GM12891 (cell line): ENCODE measurements around the gene RPN2.

Experiments used
- DNase-seq: peaks from one replicate; pipeline ENCODE4 v3.0.0; 2011; ENCODE audit warnings: low spot score; ENCODE audit not compliant: insufficient read length
- FAIRE-seq: peaks from 2 replicates; lab custom pipeline; 2011; peaks lifted over from hg19 to GRCh38; lab: Jason Lieb, UNC
- PAX5 ChIP-seq: IDR thresholded peaks from 2 replicates; pipeline ENCODE4 v1.6.1; 2011; ENCODE audit warnings: low read length, moderate library complexity, mild to moderate bottlenecking; ENCODE audit not compliant: insufficient read depth, severe bottlenecking
- POLR2A ChIP-seq: IDR thresholded peaks from 2 replicates; pipeline ENCODE4 v1.6.1; 2011; ENCODE audit warnings: low read depth, low read length, control low read depth
- POLR2AphosphoS5 ChIP-seq: IDR thresholded peaks from 2 replicates; pipeline ENCODE4 v1.6.1; 2011; ENCODE audit warnings: low read depth, low read length, control low read depth
- POU2F2 ChIP-seq: IDR thresholded peaks from 2 replicates; pipeline ENCODE4 v1.6.1; 2011; ENCODE audit warnings: low read depth, mild to moderate bottlenecking, control low read depth, low read length, moderate library complexity
- SPI1 ChIP-seq: IDR thresholded peaks from 2 replicates; pipeline ENCODE4 v1.6.1; 2011; ENCODE audit warnings: low read depth, low read length, control low read depth
- TAF1 ChIP-seq: IDR thresholded peaks from 2 replicates; pipeline ENCODE4 v1.6.1; 2011; ENCODE audit warnings: low read depth, low read length, control low read depth

The RPN2 gene

DNA sequence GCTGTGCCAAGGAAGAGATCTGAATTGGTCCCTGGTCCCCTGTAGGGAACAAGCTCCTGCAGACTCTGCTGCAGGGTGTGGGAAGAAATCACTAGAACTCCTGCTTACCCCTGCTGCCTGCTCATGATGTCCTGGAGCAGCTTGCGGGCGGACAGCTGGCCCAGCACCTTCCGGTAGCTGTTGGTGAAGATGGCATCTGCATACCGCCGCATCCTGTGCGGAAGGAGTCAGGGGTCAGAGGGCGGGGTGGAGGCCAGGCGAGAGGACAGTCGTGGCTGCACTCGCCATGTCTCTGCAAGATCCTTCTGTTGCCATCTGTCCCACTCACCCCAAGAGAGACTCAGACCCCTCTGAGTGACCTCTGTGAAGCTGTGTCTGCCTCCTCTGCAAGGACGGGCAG is 77.2 kb downstream of the RPN2 start:
- DNase-seq (no peak), FAIRE-seq (no peak)
- TF ChIP-seq SPI1 (no peak), POLR2A (no peak)

DNA sequence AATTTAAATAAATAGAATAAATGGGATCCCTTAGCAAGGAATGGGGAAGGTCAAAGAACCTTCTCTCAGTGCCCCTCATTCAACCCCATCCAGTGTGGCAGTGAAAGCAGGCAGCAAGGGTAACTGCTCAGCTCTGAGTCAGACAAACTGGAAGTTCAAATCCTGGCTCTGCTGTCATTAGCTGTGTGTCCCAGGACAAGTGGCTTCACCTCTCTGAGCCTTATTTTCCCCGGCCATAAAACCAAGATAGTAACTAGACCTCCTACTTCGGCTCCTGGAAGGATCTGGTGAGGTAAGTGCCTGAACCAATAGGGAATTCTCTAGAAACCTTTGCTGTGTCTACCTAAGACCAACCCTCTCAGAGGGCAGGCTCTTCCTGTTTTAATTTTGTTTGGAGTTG is 78.4 kb downstream of the RPN2 start:
- FAIRE-seq (no peak), DNase-seq (no peak)
- TF ChIP-seq TAF1: no peak
- no peak for TF ChIP-seq POU2F2
- TF ChIP-seq POLR2A: no peak
- no peak for TF ChIP-seq POLR2AphosphoS5
- TF ChIP-seq PAX5: no peak
- no peak for TF ChIP-seq SPI1

DNA sequence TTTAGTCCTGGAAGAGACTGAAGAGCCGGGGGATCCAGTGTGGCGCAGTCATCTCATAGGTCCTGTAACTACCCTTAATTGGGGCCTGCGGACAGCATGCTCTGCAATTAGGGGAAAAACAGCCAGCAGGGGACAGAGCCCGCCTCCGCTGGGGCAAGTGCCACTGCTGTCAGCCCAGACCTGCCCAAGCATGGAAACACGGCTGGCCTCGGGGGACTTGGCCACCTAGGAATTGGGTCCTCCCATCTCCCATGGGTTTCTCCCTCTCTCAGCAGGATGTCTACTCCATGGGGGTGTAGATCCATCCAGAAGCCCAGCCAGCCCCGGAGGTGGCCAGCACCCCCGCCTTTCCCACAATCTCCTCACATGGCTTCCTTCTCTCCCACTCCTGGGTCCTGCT is 78.9 kb downstream of the RPN2 start:
- no peak for TF ChIP-seq POLR2A
- FAIRE-seq (no peak), DNase-seq (no peak)

DNA sequence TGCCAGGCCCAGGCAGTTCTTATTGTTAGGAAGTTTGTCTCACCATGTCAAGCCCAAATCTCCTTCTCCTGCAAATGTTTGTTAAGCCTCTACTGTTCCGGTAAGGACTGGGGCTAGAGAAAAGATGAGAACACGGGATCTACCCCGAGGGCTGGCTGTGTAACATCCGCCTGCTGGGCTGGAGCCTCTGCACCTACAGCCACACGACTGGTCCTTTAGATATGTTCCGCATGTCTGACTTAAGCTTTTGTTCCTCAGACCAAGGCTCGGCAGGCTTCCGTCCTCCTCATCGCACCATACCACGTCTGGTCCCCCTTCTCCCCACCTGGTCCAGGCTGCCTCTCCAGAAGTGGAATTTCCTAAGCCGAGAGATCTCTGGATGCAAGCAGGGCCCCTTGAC is 79.9 kb downstream of the RPN2 start:
- TF ChIP-seq TAF1 (no peak), POU2F2 (no peak), SPI1 (no peak), POLR2A (no peak)
- DNase-seq: no peak
- FAIRE-seq: no peak

DNA sequence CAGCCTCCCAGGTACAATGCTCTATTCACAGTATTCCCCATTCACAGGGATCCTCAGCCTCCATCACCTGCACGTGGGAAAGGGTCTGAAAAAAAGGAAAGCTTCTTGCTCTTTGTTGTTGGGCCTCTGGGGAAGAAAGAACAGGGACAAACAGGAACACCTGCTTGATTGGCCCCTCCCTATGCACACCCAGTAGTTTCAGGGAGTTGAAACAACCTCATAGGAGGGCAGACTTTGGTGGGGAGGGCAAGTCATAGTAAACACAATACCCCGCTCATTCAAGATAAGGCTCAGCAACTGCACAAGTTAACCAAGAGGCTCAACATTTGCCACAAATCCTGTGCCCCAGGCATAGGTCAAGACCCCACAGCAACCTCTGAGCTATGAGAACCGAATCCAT is 80.7 kb downstream of the RPN2 start:
- DNase-seq: no peak

DNA sequence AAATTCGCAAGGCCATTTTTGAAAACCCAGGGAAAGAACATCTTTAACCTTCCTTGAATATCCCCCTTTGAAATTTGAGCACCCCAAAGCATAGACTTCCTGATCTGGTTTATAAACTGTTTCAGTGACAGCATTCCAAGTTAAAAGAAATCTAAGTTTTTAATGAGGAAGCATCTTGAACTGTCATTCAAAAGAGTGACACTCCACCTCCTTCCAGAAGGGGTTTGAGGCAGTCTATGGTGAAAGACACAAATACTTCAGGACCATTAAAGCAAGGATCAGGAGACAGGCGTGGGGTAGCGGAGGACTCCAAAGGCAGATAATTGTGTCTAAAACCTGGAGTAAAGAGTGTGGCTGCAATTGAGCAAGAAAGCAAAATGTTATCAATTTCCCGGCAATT is 81.8 kb downstream of the RPN2 start:
- DNase-seq: no peak
- no peak for TF ChIP-seq POLR2A
- FAIRE-seq: no peak

More for the DNA sequence above, 80.7 kb downstream of the RPN2 start:
- FAIRE-seq: no peak
- TF ChIP-seq TAF1 (no peak), PAX5 (no peak), POLR2AphosphoS5 (no peak), SPI1 (no peak), POU2F2 (no peak), POLR2A (no peak)

DNA sequence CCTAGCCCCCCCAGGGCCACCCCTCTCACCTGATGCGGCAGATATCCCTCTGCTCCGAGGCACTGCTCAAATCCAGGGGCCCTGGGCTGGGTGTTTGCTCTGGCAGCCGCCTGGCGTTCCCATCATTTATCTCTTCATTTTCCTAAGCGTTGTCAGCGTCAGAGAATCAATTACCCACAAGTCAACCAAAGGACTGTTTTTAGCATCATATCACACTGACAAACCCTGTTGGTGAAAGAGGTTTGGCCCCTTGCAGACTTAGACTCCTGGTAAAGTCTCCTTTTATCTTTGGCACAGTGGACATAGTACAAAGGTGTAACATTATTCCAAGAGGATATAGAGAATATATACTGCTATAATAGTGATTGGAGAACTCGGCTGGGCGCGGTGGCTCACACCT is 82.6 kb downstream of the RPN2 start, which contains the start of gene GHRH:
Gene GHRH (minus strand): TSS at position 101 of the 400 bp plus-strand sequence. CDS start 4,925 bp downstream, outside the sequence.
- DNase-seq (no peak), FAIRE-seq (no peak)
- TF ChIP-seq PAX5: no peak
- no peak for TF ChIP-seq SPI1

DNA sequence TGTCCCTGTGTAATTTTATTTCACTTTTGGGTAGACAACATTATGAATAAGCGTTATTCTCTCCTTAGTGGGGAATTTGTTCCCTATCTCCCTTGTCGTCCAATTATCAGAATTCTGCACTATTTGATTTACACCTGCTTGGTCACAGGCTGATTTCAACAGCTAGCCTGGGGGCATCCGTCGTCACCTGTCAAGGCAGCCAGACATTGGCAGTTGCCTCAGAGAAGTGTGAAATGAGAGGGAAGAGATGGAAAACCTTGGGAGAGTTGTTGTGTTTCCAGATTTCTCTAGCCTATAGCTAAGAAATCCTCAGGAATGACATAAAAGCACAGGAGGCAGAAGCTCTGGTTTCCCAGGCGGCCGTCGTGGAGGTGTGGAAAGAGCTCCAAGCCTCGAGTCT is 83.4 kb downstream of the RPN2 start:
- no peak for DNase-seq
- FAIRE-seq: no peak
- TF ChIP-seq POLR2AphosphoS5 (no peak), POLR2A (no peak), TAF1 (no peak), SPI1 (no peak), PAX5 (no peak), POU2F2 (no peak)

DNA sequence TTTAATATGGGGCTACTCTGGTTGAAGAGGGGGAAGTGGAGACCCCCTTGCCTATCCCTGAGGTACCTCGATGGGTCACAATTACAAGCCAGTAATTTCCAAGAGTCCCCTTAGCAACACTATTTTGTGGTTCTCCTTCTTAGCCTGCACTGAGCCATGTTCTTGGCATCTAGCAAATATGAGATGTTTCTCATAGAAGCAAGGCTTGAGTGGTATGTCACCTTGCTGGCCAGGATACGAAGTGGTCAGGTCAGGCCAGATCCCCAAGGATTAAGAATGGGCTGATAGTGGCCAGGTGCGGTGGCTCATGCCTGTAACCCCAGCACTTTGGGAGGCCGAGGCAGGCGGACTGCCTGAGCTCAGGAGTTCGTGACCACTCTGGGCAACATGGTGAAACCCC is 84.6 kb downstream of the RPN2 start:
- FAIRE-seq: no peak
- TF ChIP-seq POLR2A (no peak), SPI1 (no peak), POU2F2 (no peak), POLR2AphosphoS5 (no peak), TAF1 (no peak), PAX5 (no peak)
- DNase-seq: no peak

DNA sequence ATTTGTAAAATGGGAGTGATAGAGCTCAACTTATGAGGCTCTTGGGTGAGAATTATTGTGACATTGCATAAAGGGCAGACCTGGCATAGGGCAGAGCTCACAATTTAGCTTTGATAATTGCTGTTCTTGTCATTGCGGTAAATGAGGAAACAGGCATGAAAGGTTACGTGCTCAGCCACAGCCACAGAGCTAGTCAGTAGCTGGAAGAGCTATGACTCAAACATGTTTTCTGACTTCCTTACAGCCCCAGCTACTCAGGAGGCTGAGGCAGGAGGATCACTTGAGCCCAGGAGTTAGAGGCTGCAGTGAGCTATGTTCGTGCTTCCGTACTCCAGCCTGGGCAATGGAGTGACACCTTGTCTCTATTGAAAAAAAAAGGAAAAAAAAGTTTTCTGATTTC is 86.0 kb downstream of the RPN2 start:
- peak; percentile 81 for FAIRE-seq
- TF ChIP-seq TAF1 (no peak), POLR2AphosphoS5 (no peak), PAX5 (peak; percentile 46), SPI1 (peak; percentile 68)
- peak; percentile 35 for DNase-seq

DNA sequence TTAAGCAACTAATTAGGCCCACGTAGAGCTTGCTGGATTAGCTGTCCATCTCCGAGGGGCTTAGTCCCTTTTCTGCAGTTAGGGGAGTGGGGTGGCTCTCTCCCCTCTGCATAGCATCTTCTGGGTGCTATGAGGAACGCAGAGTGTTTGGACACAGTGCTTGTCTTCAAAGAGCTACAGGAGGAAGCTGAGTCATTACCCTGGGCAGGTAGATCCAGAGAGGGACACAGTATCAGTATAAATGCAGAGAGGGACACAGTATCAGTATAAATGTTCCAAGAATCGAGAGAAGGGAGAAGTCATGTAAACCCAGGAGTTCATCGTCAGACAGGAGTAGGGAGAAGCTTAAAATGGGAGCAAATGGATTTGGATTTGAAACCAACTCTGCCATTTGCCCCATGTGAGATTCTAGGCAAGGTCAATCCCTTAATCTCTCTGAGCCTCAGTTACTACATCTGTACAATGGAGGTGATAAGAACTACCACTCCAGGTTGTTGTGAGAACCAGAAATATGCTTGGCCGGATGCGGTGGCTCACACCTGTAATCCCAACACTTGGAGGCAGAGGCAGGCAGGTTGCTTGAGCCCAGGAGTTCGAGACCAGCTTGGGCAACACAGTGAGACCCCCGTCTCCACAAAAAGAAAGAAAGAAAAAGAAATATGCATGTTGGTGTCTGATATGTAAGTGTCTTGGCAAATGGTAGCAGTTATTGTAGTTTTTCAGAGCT is 88.0 kb downstream of the RPN2 start:
- FAIRE-seq: no peak
- DNase-seq: no peak
- TF ChIP-seq POLR2AphosphoS5: no peak
- no peak for TF ChIP-seq POU2F2
- no peak for TF ChIP-seq PAX5
- TF ChIP-seq TAF1: no peak
- TF ChIP-seq POLR2A: no peak
- no peak for TF ChIP-seq SPI1
